OCI-LY7 (cell line): ENCODE measurements around the gene PTH2. TPM values are rescaled to one million over a fixed set of nuclear protein-coding genes. Genes with fewer than 3 reads are reported as not detected.

Source experiments
- BruUV-seq: library from RNA; stranded (reverse); fragments of 400-500 nt; replicated peaks from 2 replicates; lab custom pipeline; 2021; lab: Mats Ljungman, UMichigan
- CTCF ChIA-PET: fragments of 300-600 bp; sonication (Branson Sonifier 250); formaldehyde crosslinking; loops from one replicate; lab custom pipeline; 2022; ENCODE audit warnings: antibody characterized with exemption; ENCODE audit not compliant: unreplicated experiment; lab: Charles Lee
- POLR2A ChIA-PET: fragments of 300-600 bp; sonication (Branson Sonifier 250); formaldehyde crosslinking; loops from one replicate; lab custom pipeline; 2022; ENCODE audit warnings: antibody characterized with exemption; lab: Charles Lee
- DNase-seq: peaks from one replicate; pipeline ENCODE4 v3.0.0-alpha.2; 2015; ENCODE audit warnings: low spot score
- H2AFZ ChIP-seq: fragments of 200-600 bp; sonication (generic), shearing (Covaris generic); 2 replicates; pipeline ENCODE4 v1.6.1; 2014; ENCODE audit warnings: mild to moderate bottlenecking, antibody characterized with exemption, low read length, moderate library complexity
- H3K27ac ChIP-seq: fragments of 200-600 bp; sonication (generic); 2 replicates; pipeline ENCODE4 v1.5.1; 2014; ENCODE audit warnings: mixed run types, low read depth, mild to moderate bottlenecking, moderate library complexity, low read length, inconsistent platforms; ENCODE audit not compliant: poor library complexity, severe bottlenecking
- H3K36me3 ChIP-seq: fragments of 200-600 bp; sonication (generic); 2 replicates; pipeline ENCODE4 v1.6.1; 2014; ENCODE audit warnings: mild to moderate bottlenecking, antibody characterized with exemption, low read length, moderate library complexity, mixed read lengths; ENCODE audit not compliant: insufficient read depth
- H3K4me1 ChIP-seq: fragments of 200-600 bp; sonication (generic); 2 replicates; pipeline ENCODE4 v1.5.1; 2014; ENCODE audit warnings: mild to moderate bottlenecking, low read length; ENCODE audit not compliant: insufficient read depth, poor library complexity, severe bottlenecking
- H3K4me2 ChIP-seq: fragments of 200-600 bp; sonication (generic); 2 replicates; pipeline ENCODE4 v1.6.1; 2014; ENCODE audit warnings: mild to moderate bottlenecking, low read length
- H3K4me3 ChIP-seq: fragments of 200-600 bp; sonication (generic); 2 replicates; pipeline ENCODE4 v1.5.1; 2014; ENCODE audit warnings: mild to moderate bottlenecking, low read depth, low read length; ENCODE audit not compliant: poor library complexity, severe bottlenecking
- H3K79me2 ChIP-seq: fragments of 200-600 bp; sonication (generic); 2 replicates; pipeline ENCODE4 v1.6.1; 2016; ENCODE audit warnings: low read depth, mild to moderate bottlenecking, low read length, moderate library complexity, mixed read lengths; ENCODE audit not compliant: insufficient read depth
- H3K9me2 ChIP-seq: fragments of 200-600 bp; sonication (generic); 2 replicates; pipeline ENCODE4 v1.6.1; 2016; ENCODE audit warnings: mild to moderate bottlenecking, low read length, mixed read lengths; ENCODE audit not compliant: insufficient read depth
- H3K9me3 ChIP-seq: fragments of 200-600 bp; sonication (generic); 2 replicates; pipeline ENCODE4 v1.6.1; 2014; ENCODE audit warnings: mild to moderate bottlenecking, mixed run types, low read length, mixed read lengths
- H4K20me1 ChIP-seq: fragments of 200-600 bp; sonication (generic); 2 replicates; pipeline ENCODE4 v1.6.1; 2014; ENCODE audit warnings: mild to moderate bottlenecking, antibody characterized with exemption, low read length, moderate library complexity, mixed read lengths; ENCODE audit not compliant: insufficient read depth
- CTCF ChIP-seq: fragments of 200-600 bp; sonication (generic); conservative IDR thresholded peaks from 2 replicates; pipeline ENCODE4 v1.5.1; 2014; ENCODE audit warnings: mild to moderate bottlenecking, antibody characterized with exemption, low read length, moderate library complexity, mixed read lengths
- EZH2phosphoT487 ChIP-seq: fragments of 200-600 bp; sonication (generic); IDR thresholded peaks from 2 replicates; pipeline ENCODE4 v1.6.1; 2018; ENCODE audit warnings: low read depth, borderline replicate concordance, mild to moderate bottlenecking, mixed run types, antibody characterized with exemption, low read length, moderate library complexity, mixed read lengths
- intact Hi-C: fragments of 100-400 bp; cut with micrococcal nuclease; formaldehyde crosslinking; loops from one replicate; pipeline ENCODE4 v1.10.0; 2022; ENCODE audit not compliant: unreplicated experiment
- total RNA-seq, 2 experiments: library from RNA; depleted of rRNA in 1 of 2; stranded (reverse); fragments of >200 nt in 1 of 2; shearing (Covaris generic) in 1 of 2; gene quantifications; 2 replicates each; pipeline ENCODE4 v1.2.3, GENCODE V29; 2014 to 2022

Gene PTH2
- total RNA-seq, 2 experiments from 2014 or later = 0.66 to 1.7 TPM

- no peak for DNase-seq
- BruUV-seq = no TSS peak
- no peak overlapping the region for H3K27ac ChIP-seq
- POLR2A ChIA-PET = no interaction called here
- H3K4me1 ChIP-seq = peaks cover 28% of the 10 kb centered on the region
- no peak overlapping the region for H3K4me3 ChIP-seq
- intact Hi-C loops = no loop called here
- CTCF ChIA-PET = no interaction called here
- H2AFZ ChIP-seq = no peak overlapping the region
- no peaks in the 10 kb centered on the region for H3K9me3 ChIP-seq
- no peaks in the 10 kb centered on the region for H3K36me3 ChIP-seq
- TF ChIP-seq EZH2phosphoT487 = no peak
- no peak for TF ChIP-seq CTCF
- no peaks in the 10 kb centered on the region for H3K79me2 ChIP-seq
- no peaks in the 10 kb centered on the region for H4K20me1 ChIP-seq
- H3K9me2 ChIP-seq = no peaks in the 10 kb centered on the region
- no peak overlapping the region for H3K4me2 ChIP-seq
Measured at GRCh38 chr19:49433240-49433901, 10.1 kb upstream of the PTH2 start.

- no peaks in the 10 kb centered on the region for H3K79me2 ChIP-seq
- no peaks in the 10 kb centered on the region for H3K9me3 ChIP-seq
- POLR2A ChIA-PET = no interaction called here
- BruUV-seq = no TSS peak
- H3K4me1 ChIP-seq = peaks cover 37% of the 10 kb centered on the region
- H3K36me3 ChIP-seq = no peaks in the 10 kb centered on the region
- no peak overlapping the region for H3K4me2 ChIP-seq
- CTCF ChIA-PET = interaction anchor here (0.8 kb wide), 1 partner anchor 41 kb away, joined by 5 read pairs; no protein-coding TSS in a partner anchor
- H3K27ac ChIP-seq = no peak overlapping the region
- intact Hi-C loops = no loop called here
- DNase-seq = no peak
- no peaks in the 10 kb centered on the region for H4K20me1 ChIP-seq
- H3K9me2 ChIP-seq = no peaks in the 10 kb centered on the region
- TF ChIP-seq CTCF (no peak), EZH2phosphoT487 (no peak)
- H2AFZ ChIP-seq = no peak overlapping the region
- no peak overlapping the region for H3K4me3 ChIP-seq
Measured at GRCh38 chr19:49432141-49433073, 9.2 kb upstream of the PTH2 start.
